GM19238 (cell line): ENCODE results near the gene SLIT3.
"Not testable (repeated sequence)": the region's sequence is repeated elsewhere in the genome, so short reads cannot be mapped to it uniquely, and the experiment has no call there.

Experiments used
- DNase-seq: peaks from one replicate; pipeline ENCODE4 v3.0.0; 2011; ENCODE audit warnings: low spot score; ENCODE audit not compliant: insufficient read length

The SLIT3 gene

DNA sequence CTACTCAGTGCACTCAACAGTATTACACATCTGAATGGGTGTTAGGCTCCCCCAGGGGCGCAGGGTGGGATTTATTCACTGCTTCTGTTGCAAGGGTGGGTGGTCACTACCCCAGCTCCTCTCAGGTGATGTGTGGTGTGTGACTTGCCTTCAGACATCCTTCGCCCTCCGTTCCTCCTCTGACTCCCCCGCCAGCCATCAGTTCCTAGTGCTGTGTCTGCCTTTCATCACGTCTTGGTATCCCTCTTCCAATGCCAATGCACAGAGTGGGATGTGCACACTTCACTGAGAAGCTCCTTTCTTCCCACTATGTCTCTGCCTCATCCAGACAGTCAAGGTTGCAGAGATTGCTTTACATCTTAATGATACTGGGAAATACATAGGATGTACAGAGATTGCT, 79.4 kb downstream of the SLIT3 start:
- DNase-seq, result no peak

DNA sequence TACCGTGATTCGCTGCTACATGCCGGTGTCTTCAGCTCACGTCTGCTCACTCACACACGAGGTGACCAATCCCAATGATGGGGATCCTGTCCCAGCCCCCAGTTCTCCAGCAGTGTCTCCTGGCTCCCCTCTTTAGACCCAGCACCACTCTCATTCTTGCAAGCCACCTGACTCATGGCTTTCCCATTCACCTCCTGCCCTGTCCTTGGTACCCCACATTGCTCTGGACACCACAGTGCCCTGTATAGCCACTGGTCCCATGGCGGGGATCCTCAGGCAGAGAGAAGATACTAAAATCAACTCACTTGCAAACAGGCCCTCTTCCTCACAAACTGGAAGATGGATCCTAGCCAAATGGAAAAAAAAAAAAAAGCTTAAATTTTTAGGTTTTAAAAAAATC, 81.0 kb downstream of the SLIT3 start:
- DNase-seq, result no peak

DNA sequence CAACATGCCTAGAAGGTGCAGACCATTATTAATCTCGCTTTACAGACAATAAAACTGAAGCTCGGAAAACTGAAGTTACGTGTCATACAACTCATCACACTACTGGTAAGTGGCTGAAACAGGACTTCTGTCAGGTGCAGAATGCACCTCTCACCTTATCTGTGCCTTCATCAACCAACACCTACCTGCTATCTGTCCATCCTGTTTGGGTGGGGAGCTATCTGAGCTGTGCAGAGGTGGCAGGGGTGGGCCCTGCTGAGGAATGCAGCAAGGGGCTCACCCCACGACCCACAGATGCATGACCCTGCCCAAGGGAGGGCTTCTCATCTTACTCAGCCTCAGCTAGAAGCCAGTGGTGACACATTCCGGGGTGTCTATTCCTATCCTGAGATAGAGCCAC, 81.6 kb downstream of the SLIT3 start:
- DNase-seq, result no peak

DNA sequence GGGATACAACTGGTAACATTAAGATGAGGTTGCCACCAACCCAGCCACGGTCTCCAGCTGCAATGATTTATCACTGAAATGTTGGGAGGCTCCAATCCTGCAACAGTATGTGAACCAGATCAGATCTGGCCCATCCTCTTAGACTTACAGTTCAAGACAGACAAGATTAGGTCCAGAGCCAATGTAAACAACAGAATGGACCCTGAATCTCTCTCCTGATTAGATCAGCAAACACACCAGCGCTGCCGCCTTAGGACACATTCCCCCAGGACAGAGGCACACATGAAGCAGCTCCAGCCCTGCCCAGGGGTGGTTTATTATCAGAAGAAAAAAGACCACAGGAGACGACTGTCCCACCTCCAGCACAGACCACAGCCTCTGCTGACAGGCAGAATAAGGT, 82.1 kb downstream of the SLIT3 start:
- DNase-seq, result no peak

DNA sequence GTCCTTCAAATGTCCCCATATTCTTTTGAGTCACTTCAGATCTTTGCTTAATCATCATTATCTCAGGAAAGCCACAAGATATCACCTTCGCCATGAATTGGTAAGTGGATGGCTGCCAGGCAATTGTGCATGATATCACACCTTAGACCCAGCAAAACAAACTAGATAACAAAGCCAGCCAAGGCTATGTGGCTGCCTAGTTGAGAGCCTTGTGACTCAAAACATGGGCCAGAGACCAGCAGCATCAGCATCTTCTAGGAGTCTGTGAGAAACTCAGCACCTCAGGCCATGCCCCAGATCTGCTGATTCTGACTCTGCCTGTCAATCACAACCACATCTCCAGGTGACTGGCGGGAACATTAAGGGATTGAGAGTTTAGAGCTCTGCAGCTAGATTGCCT, 82.8 kb downstream of the SLIT3 start:
- no peak for DNase-seq

DNA sequence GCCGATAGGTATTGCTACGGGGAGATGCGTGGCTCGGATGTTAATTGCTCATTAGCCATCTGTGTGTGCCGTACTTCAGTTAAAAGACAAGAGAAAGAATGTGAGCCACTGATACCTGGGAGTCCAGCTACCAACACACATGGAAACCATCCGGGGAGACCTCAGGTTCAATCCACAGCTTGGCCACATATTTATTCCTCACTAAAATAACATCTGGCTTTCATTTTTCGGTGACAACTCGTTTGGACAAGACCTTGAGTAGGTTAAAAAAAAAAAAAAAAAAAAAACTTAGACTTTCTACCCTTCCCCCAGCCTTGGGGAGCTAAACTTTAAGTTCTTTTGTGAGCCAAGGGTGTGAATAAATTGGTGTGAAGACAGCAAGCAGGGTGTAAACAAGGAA, 84.1 kb downstream of the SLIT3 start:
- DNase-seq, result no peak

DNA sequence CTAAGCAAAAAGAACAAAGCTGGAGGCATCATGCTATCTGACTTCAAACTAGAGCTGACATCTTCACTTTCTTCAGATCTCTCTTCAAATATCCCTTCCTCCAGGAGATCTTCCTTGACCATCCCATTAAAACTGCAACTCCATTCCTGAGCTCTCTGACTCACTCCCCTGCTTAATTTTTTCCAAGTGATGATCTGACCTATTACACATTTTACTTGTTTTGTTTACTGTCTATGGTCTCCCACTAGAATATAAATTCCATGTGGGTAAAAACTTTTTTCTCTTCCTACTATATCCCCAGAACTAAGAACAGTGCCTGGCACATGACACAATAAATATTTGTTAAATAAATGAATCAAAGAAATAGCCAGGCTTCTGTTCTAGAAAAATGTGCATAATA, 87.5 kb downstream of the SLIT3 start:
- DNase-seq, result no peak

DNA sequence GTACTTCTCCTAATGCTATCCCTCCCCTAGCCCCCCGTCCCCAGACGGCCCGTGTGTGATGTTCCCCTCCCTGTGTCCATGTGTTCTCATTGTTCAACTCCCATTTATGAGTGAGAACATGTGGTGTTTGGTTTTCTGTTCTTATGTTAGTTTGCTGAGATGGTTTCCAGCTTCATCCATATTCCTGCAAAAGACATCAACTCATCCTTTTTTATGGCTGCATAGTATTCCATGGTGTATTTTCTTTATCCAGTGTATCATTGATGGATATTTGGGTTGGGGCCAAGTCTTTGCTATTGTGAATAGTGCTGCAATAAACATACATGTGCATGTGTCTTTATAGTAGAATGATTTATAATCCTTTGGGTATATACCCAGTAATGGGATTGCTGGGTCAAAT, 89.2 kb downstream of the SLIT3 start:
- DNase-seq, result not testable (repeated sequence)

DNA sequence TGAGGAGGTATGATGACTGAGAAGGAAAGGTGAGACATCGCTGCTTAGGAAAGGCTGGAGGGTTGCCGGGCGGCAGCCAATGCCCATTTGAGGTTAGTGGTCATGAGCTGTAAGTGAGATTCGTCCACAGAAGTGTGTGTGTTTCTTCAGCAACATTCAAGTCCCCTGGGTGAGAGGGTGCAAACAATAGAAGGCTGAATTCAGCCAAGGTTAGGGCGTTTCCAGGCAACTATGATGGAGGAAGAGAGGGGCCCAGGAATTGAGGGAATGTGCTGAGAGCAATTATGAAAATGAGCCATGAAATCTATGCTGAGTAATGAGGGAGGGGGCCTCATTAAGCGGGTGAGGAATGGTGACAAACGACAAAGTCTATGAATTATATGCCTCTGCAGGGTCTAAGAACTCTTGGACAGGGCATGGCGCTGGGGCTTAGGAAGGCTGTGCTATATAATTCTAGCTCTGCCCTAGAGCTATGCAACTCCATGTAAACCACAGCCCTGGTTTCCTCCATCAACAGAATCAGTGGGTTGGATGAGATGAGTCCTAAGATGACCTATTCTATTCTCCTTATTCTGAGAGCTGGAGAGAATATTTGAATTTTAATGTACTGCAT, 96.0 kb downstream of the SLIT3 start:
- no peak for DNase-seq

DNA sequence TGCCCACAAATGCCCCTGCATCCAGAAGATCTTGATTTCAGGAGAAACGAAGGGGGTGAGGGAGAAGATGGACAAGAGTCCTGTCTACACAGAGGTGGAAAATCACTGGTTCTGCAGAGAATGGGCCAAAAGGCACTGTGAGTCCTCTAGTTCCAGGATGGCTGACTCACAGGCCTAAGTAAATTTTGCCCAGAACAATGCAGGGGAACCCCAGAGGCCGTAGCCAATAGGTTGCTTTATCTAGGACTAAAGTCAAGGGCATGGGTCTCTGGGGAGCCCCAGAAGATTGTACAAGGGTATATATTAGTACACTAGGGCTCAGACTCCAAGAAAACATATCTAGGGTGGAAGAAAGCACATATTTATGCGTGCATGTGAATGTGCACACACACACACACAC, 98.0 kb downstream of the SLIT3 start:
- no peak for DNase-seq

DNA sequence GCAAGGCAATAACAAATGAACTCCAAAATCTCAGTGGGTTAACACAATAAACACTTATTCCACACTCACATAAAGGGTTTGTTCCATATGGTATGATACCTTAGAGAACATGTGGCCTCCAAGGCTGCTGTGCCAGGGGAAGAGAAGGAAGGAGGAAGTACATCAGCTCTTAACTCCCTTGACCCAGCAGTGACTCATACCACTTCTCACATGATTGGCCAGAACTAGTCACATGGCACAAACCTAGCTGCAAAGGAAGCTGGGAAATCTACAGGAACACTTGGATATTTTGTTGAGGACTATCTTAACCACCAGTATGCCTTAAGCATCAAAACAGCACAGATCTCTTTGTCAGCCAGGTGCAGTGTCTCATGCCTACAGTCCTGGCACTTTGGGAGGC, 99.3 kb downstream of the SLIT3 start:
- no peak for DNase-seq

DNA sequence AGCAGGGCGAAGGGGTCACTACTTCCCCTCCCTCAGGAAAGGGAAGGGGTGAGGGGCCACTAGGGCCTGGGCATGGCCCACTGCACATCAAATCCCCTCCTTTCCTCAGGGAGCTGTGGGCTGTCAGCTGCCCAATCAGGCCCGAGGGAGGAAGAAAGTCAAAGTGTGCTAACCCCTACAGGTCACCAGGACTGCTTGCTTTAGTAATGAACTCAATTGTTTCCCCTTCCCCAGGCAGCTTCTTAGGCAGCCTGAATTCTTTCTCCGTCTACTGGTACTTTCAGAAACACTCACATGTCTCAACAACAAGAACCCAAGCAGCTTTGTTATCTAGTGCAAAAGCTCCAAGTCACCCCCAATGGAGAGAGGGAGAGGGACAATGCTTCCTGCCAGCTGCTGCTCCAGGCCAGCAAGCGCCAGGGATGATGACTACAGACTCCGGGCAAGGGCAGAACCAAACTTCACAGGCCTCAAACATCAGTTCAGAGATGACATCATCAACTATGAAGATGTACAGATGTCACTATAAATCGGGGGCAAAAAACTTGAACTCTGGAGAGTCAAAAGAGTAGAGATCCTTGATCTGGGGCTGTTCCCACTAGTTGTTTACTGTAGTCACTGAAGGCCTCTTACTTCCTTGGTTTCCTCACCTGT, 100.7 kb downstream of the SLIT3 start:
- no peak for DNase-seq

DNA sequence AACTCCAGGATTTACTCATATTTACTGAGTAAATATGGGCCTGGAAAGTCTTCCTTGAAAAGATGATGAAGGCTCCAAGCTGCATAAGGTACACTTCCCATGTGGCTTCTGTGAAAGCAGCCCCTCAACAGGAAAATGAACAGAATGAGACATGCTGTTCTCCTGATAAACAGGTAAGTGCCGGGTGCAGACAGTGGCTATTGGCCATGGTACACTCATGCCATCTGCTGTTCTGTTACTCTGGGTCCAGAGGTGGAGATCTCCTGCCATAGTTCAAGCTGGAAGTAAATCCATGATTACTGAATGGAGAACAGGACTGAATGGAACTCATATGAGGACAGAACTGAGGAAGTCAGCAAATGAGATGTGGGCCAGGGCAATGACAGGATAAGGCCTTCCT, 103.6 kb downstream of the SLIT3 start:
- no peak for DNase-seq

DNA sequence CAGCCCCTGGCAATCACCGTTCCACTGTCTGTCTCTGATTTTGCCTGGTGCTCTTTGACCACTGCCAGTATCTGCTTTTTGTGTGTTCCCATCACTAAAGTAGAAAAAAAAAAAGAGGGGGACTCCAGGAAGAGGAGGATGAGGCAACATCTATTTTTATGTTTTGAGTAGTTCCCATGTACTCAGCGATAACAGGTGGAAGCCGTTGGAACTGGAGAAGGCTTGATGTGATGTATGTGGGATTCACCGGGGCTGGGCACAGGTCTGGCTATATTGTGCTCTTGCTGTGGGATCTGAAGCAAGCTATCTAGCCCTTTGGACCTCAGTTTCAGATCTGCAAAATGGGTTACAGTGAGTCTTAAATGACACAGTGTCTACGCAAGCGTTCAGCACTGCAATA, 104.9 kb downstream of the SLIT3 start:
- DNase-seq, result no peak

DNA sequence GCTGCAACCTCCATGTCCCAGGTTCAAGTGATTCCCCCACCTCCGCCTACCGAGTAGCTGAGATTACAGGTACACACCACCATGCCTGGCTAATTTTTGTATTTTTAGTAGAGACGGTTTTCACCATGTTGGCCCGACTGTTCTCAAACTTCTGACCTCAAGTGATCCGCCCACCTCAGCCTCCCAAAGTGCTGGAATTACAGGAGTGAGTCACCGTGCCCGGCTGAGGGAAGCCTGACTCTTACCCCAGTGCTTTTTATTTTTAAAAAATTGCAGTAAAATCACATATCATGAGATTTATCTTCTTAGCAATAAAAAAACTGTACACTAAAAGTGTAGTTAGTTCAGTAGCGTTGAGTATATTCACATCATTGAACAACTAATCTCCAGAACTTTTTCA, 105.3 kb downstream of the SLIT3 start:
- DNase-seq, result no peak

DNA sequence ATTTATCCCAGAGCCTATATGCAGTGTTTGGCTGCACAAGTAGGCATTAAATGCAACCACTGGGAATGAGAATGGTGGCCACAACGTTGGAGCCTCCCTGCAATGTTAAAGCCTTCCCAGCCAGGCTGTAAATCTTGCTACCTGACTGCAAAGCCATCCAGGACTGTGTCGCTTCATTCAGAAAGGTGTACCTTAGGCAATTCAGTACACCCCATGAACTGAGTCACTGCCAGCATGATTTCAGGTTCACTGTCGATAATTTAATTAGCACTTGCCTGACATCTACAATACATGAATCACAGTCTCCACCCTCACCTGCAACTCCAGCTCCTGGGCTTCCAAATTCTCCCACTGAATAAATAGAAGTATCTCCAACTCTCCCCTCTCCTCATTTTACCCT, 108.4 kb downstream of the SLIT3 start:
- no peak for DNase-seq

DNA sequence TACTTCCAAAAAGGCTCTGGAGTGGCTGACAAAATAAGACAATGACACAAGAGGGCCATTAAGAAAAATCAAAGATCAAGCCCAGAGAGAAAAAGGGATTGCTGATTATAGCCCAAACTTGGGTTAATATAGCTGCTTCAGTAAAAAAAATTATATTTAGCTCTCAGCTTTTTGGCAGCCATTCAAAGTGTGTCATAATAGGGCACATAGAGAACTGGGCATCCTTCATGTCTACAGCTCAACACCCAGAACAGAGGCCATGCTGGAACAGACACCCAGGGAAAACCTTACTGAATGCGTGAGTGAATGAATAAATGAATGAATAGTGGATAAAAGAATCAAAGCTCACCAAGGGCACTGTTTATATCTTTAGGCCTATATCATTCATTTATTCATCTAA, 110.1 kb downstream of the SLIT3 start:
- no peak for DNase-seq

DNA sequence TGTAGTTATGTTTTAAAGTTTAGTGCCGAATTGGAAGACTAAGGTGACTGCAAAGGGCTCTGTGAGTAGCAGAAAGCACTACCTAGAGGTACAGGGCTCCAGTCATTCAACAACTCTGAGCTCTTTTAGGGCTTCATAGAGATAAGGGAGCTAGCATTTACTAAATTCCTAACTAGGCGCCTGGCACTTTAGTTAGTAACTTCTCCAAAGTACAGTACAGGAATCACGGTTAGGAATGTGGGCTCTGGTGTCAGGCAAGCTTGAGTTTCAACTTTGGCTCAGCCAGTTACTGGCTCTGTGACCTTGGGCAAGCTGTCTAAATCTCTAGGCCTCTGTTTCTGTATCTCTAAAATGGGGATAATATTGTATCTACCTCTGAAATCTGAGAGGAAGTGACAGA, 115.3 kb downstream of the SLIT3 start:
- DNase-seq, result no peak

DNA sequence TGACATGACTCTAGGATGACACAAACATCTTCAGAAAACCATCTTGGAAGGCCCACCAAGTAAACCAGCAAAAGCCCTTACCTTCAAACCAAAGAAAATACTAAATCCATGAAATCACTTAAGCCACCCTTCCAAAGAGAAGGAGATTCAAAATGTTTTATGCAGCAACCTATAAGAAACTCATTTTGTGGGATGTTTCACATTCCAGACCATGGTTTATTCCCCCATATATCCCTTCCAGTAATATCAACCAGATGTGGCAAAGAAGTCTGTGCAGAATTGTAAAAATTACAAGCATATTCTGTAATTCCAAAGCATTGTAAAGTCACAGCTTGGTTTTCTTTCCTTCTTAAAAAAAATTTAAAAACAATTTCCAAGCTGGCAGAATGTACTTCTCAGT, 117.4 kb downstream of the SLIT3 start:
- no peak for DNase-seq

DNA sequence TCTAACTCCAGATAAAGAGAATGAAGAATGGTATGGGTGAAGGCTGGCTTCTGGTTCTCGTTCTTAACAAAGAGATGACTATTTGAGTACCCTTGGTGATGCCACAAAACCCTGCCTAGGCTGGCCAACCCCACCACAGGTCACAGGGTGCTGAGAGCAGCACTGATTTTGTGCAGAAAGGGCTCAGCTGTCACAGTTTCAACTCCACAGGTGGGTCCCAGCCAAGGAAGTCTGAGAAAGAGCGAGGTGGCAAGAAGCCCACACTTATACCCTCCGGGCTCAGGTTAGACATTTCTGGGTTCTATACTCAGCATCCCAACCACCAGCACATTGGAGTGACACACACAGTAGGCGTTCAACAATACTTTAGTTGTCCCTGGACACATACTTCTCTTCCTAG, 118.1 kb downstream of the SLIT3 start:
- no peak for DNase-seq

DNA sequence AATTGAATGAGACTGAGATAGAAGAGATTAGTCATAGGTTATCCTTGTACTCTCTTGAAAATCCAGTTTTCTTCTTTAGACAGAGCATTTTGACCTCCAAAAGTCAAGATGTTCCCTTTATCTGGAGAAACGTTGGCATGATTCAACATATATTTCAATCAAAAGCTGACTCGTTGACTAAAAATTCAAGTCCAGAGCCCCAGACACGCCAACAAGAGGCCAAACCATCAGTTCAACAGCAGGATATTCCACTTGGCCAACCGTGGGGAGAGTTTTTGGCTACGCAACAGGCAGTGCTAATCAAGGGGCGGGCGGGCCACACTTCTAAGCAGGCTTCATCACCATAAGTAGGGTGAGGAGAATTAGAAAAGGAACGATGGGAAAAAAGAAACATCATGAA, 119.1 kb downstream of the SLIT3 start:
- no peak for DNase-seq

DNA sequence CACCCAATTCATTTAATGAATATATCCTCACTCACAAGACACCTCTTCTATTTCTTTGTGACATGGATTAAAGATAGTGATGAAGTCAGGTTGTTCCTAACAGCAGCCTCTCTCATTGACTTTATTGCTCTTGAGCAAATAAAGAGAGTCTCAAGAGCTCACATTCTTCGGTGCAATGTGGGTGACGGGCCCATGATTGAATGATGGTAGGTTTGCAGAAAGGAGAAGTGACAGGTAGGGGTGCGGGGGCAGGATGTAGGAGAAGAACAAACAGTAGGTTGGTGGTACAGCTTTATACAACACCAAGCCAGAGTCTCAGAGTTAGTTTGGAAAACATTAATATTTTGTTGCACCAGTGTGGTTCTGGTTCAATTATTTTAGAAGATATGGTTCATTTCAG, 122.2 kb downstream of the SLIT3 start:
- no peak for DNase-seq

DNA sequence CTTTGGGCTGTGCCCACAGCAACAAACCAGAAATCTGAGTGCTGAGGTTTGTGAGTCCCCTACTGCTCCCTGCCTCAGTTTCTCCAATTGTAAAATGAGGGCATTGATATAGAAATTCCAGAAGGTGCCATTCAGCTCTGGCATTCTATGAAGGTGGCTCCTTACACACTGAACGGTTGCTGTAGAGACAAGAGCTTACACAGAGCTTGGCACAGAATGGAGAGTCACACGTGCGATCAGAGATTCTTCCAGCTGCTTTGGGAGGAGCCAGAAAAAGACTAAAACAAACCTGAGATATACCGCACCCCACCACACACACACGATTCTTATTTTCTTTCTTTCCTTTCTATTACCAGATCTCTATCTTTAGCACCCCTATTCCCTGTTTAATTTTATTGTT, 122.7 kb downstream of the SLIT3 start:
- no peak for DNase-seq
